Thyroid gland (tissue), 4 donors: ENCODE measurements around the gene YES1.

Source experiments
- POLR2A ChIP-seq, 2 donors: fragments of 450-650 bp; IDR thresholded peaks; one replicate each; pipeline ENCODE4 v1.6.1; 2017; ENCODE audit warnings: antibody characterized with exemption in 2 of 2, mild to moderate bottlenecking in 2 of 2, moderate library complexity in 1 of 2
- TF ChIP-seq, protein P1 (sequence below), 6 experiments: fragments of 200-600 bp in 3 of 6; fragments of 450-650 bp in 3 of 6; sonication (generic) in 3 of 6; IDR thresholded peaks; one replicate each; pipeline ENCODE4 v1.5.1; 2016 to 2019; ENCODE audit warnings: antibody characterized with exemption in 6 of 6, mild to moderate bottlenecking in 2 of 6, inconsistent platforms in 1 of 6, moderate library complexity in 1 of 6

DNA sequence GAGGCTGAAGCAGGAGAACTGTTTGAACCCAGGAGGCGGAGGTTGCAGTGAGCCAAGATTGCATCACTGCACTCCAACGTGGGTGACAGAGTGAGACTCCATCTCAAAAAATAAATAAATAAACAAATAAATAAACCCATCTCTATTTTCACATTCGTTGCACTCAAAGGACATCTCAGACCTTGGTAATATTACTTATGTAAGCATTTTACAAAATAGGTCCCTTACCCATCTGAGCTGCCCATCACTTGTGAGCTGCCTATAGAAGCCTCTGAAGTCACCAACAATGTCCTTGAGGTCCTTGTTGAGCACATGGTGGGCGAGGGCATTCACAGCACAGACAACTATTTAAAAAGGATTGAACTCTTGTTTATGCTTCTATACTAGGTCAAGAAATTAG is 115.0 kb downstream of the YES1 start:
- TF ChIP-seq, protein P1, sequence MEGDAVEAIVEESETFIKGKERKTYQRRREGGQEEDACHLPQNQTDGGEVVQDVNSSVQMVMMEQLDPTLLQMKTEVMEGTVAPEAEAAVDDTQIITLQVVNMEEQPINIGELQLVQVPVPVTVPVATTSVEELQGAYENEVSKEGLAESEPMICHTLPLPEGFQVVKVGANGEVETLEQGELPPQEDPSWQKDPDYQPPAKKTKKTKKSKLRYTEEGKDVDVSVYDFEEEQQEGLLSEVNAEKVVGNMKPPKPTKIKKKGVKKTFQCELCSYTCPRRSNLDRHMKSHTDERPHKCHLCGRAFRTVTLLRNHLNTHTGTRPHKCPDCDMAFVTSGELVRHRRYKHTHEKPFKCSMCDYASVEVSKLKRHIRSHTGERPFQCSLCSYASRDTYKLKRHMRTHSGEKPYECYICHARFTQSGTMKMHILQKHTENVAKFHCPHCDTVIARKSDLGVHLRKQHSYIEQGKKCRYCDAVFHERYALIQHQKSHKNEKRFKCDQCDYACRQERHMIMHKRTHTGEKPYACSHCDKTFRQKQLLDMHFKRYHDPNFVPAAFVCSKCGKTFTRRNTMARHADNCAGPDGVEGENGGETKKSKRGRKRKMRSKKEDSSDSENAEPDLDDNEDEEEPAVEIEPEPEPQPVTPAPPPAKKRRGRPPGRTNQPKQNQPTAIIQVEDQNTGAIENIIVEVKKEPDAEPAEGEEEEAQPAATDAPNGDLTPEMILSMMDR (IDR thresholded peaks at IDR 0.05): no peak
- no peak for TF ChIP-seq POLR2A (IDR thresholded peaks at IDR 0.05)
